Central memory CD8-positive, alpha-beta T cell (primary cell): Measurements from ENCODE around the gene LPGAT1.

Experiments
- ATAC-seq: fragments of 150-1000 bp; cut with Tn5 transposase; replicated peaks from 2 replicates; pipeline ENCODE4 v1.10.0; 2022; ENCODE audit warnings: mild to moderate bottlenecking, moderate FRiP score, moderate number of reproducible peaks; ENCODE audit not compliant: poor library complexity, severe bottlenecking; ENCODE audit errors: extremely low read depth
- DNase-seq, 2 donors: peaks; one replicate each; pipeline ENCODE4 v3.0.0; 2021; ENCODE audit warnings: low spot score in 2 of 2
- H3K27ac Mint-ChIP-seq: one replicate; pipeline ENCODE4 v1.8.0; 2022; ENCODE audit warnings: low read depth, mild to moderate bottlenecking, moderate library complexity, mixed read lengths
- H3K27me3 Mint-ChIP-seq: one replicate; pipeline ENCODE4 v1.8.0; 2022; ENCODE audit warnings: mixed read lengths
- H3K36me3 Mint-ChIP-seq: one replicate; pipeline ENCODE4 v1.8.0; 2022; ENCODE audit warnings: mild to moderate bottlenecking, moderate library complexity, mixed read lengths; ENCODE audit not compliant: insufficient read depth
- H3K4me1 Mint-ChIP-seq: one replicate; pipeline ENCODE4 v1.8.0; 2022; ENCODE audit warnings: mixed read lengths
- H3K4me3 Mint-ChIP-seq: one replicate; pipeline ENCODE4 v1.8.0; 2022; ENCODE audit warnings: mild to moderate bottlenecking, moderate library complexity, mixed read lengths
- H3K9me3 Mint-ChIP-seq: one replicate; pipeline ENCODE4 v1.8.0; 2022; ENCODE audit warnings: mixed read lengths

The LPGAT1 gene

GRCh38 chr1:211735208-211736170 lies 95.1 kb downstream of the LPGAT1 start:
- Mint-ChIP-seq H3K27ac (no peak overlapping the region), H3K9me3 (no peaks in the 10 kb centered on the region), H3K4me3 (no peak overlapping the region), H3K36me3 (no peaks in the 10 kb centered on the region), H3K4me1 (peaks cover 29% of the 10 kb centered on the region), H3K27me3 (no peaks in the 10 kb centered on the region)
- no peak for ATAC-seq
- DNase-seq: no peak

- Mint-ChIP-seq H3K9me3 (no peaks in the 10 kb centered on the region), H3K27me3 (no peaks in the 10 kb centered on the region), H3K4me3 (no peak overlapping the region), H3K36me3 (no peaks in the 10 kb centered on the region), H3K4me1 (peaks cover 24% of the 10 kb centered on the region), H3K27ac (no peak overlapping the region)
- DNase-seq: no peak
- ATAC-seq: no peak
These were observed 95.8 kb downstream of the LPGAT1 start for GRCh38 chr1:211734791-211735190.

- DNase-seq: no peak
- no peaks in the 10 kb centered on the region for H3K27me3 Mint-ChIP-seq
- H3K9me3 Mint-ChIP-seq: no peaks in the 10 kb centered on the region
- ATAC-seq: no peak
- no peak overlapping the region for H3K27ac Mint-ChIP-seq
- H3K4me1 Mint-ChIP-seq: peaks cover 19% of the 10 kb centered on the region
- H3K4me3 Mint-ChIP-seq: no peak overlapping the region
- no peaks in the 10 kb centered on the region for H3K36me3 Mint-ChIP-seq
These were observed 96.2 kb downstream of the LPGAT1 start for GRCh38 chr1:211734359-211734758.

- Mint-ChIP-seq H3K9me3 (no peaks in the 10 kb centered on the region), H3K27me3 (no peaks in the 10 kb centered on the region), H3K4me3 (no peak overlapping the region), H3K36me3 (no peaks in the 10 kb centered on the region), H3K4me1 (peaks cover 3% of the 10 kb centered on the region), H3K27ac (no peak overlapping the region)
- DNase-seq (no peak), ATAC-seq (no peak)
These were observed 98.1 kb downstream of the LPGAT1 start for GRCh38 chr1:211732293-211732980.

- Mint-ChIP-seq H3K27me3 (no peaks in the 10 kb centered on the region), H3K4me1 (no peaks in the 10 kb centered on the region), H3K27ac (no peak overlapping the region), H3K4me3 (no peak overlapping the region), H3K9me3 (no peaks in the 10 kb centered on the region), H3K36me3 (no peaks in the 10 kb centered on the region)
- no peak for ATAC-seq
- DNase-seq: no peak
These were observed 98.9 kb downstream of the LPGAT1 start for GRCh38 chr1:211731456-211732292.

- ATAC-seq (no peak), DNase-seq (no peak)
- Mint-ChIP-seq H3K4me3 (no peak overlapping the region), H3K36me3 (no peaks in the 10 kb centered on the region), H3K27me3 (no peaks in the 10 kb centered on the region), H3K4me1 (no peaks in the 10 kb centered on the region), H3K9me3 (no peaks in the 10 kb centered on the region), H3K27ac (no peak overlapping the region)
These were observed 100.2 kb downstream of the LPGAT1 start for GRCh38 chr1:211730347-211730746.

- no peak overlapping the region for H3K27ac Mint-ChIP-seq
- no peaks in the 10 kb centered on the region for H3K9me3 Mint-ChIP-seq
- no peak for ATAC-seq
These were observed 101.3 kb downstream of the LPGAT1 start for GRCh38 chr1:211729238-211729637.

GRCh38 chr1:211726467-211726995 lies 104.0 kb downstream of the LPGAT1 start:
- ATAC-seq (no peak), DNase-seq (no peak)
- Mint-ChIP-seq H3K27me3 (peaks cover 19% of the 10 kb centered on the region), H3K27ac (no peak overlapping the region), H3K9me3 (no peaks in the 10 kb centered on the region), H3K36me3 (peaks cover 3% of the 10 kb centered on the region), H3K4me1 (no peaks in the 10 kb centered on the region), H3K4me3 (no peak overlapping the region)

More at GRCh38 chr1:211729238-211729637, 101.3 kb downstream of the LPGAT1 start:
- no peak for DNase-seq
- Mint-ChIP-seq H3K27me3 (no peaks in the 10 kb centered on the region), H3K36me3 (no peaks in the 10 kb centered on the region), H3K4me3 (no peak overlapping the region), H3K4me1 (no peaks in the 10 kb centered on the region)

GRCh38 chr1:211724687-211725196 lies 105.8 kb downstream of the LPGAT1 start:
- no peak overlapping the region for H3K27ac Mint-ChIP-seq
- ATAC-seq (no peak), DNase-seq (no peak)
- H3K27me3 Mint-ChIP-seq: peaks cover 25% of the 10 kb centered on the region
- H3K4me3 Mint-ChIP-seq: no peak overlapping the region
- H3K36me3 Mint-ChIP-seq: peaks cover 3% of the 10 kb centered on the region
- H3K4me1 Mint-ChIP-seq: no peaks in the 10 kb centered on the region
- no peaks in the 10 kb centered on the region for H3K9me3 Mint-ChIP-seq

GRCh38 chr1:211723273-211723672 lies 107.3 kb downstream of the LPGAT1 start:
- no peaks in the 10 kb centered on the region for H3K9me3 Mint-ChIP-seq
- no peak for ATAC-seq
- peaks cover 3% of the 10 kb centered on the region for H3K36me3 Mint-ChIP-seq
- DNase-seq: no peak
- no peak overlapping the region for H3K27ac Mint-ChIP-seq
- H3K27me3 Mint-ChIP-seq: peaks cover 25% of the 10 kb centered on the region
- H3K4me1 Mint-ChIP-seq: no peaks in the 10 kb centered on the region
- H3K4me3 Mint-ChIP-seq: no peak overlapping the region

GRCh38 chr1:211722277-211723175 lies 108.0 kb downstream of the LPGAT1 start:
- peaks cover 3% of the 10 kb centered on the region for H3K36me3 Mint-ChIP-seq
- H3K27me3 Mint-ChIP-seq: peaks cover 25% of the 10 kb centered on the region
- H3K9me3 Mint-ChIP-seq: no peaks in the 10 kb centered on the region
- DNase-seq: no peak
- no peak overlapping the region for H3K4me3 Mint-ChIP-seq
- H3K27ac Mint-ChIP-seq: no peak overlapping the region
- no peak for ATAC-seq
- H3K4me1 Mint-ChIP-seq: no peaks in the 10 kb centered on the region
